HCT116 (cell line): Measurements from ENCODE around the gene GUCA2A. TPM values are rescaled to one million over a fixed set of nuclear protein-coding genes. Genes with fewer than 3 reads are reported as not detected.

ENCODE experiments used
- ATAC-seq: fragments of 200-7000 bp; cut with Tn5 transposase; 2 replicates; pipeline ENCODE4 v1.9.1; 2020; ENCODE audit warnings: mild to moderate bottlenecking, moderate library complexity
- BruUV-seq: library from RNA; stranded (reverse); fragments of 400-500 nt; replicated peaks from 2 replicates; lab custom pipeline; 2021; lab: Mats Ljungman, UMichigan
- CTCF ChIA-PET: fragments of 300-600 bp; sonication (Branson Sonifier 250); formaldehyde crosslinking; loops from one replicate; lab custom pipeline; 2021; ENCODE audit warnings: antibody characterized with exemption; lab: Charles Lee
- POLR2A ChIA-PET: fragments of 300-600, 350-600 bp; sonication (Branson Sonifier 250); formaldehyde crosslinking; loops from one replicate; lab custom pipeline; 2021; ENCODE audit warnings: antibody characterized with exemption; lab: Charles Lee
- RAD21 ChIA-PET, 2 experiments: fragments of 300-600 bp; sonication (Branson Sonifier 250); formaldehyde crosslinking; loops; one replicate each; lab custom pipeline; 2023; ENCODE audit warnings: low total read pairs in 2 of 2; ENCODE audit not compliant: uncharacterized antibody in 2 of 2, unreplicated experiment in 2 of 2, low non-redundant PET in 1 of 2; lab: Charles Lee
- DNase-seq: peaks from one replicate; pipeline ENCODE4 v3.0.0-alpha.2; 2010; ENCODE audit warnings: low read depth, low spot score
- H2AFZ ChIP-seq: fragments of 200-600 bp; shearing (Covaris generic), sonication (generic); 2 replicates; pipeline ENCODE4 v1.6.1; 2017; ENCODE audit warnings: low read depth, mixed run types, mixed read lengths, antibody characterized with exemption, low read length; ENCODE audit not compliant: poor library complexity, severe bottlenecking
- H3K27ac ChIP-seq: 2 replicates; pipeline ENCODE4 v1.5.1; 2012; ENCODE audit warnings: low read depth, low read length
- H3K27me3 ChIP-seq: fragments of 200-600 bp; sonication (generic); 2 replicates; pipeline ENCODE4 v1.6.1; 2016; ENCODE audit warnings: mixed run types, low read length, mixed read lengths; ENCODE audit not compliant: insufficient read depth
- H3K36me3 ChIP-seq, 2 experiments: fragments of 200-500 bp in 1 of 2; fragments of 200-600 bp in 1 of 2; sonication (Bioruptor generic) in 1 of 2; sonication (generic) in 1 of 2; 2 replicates each; pipeline versions ENCODE4 v1.5.1 to v1.6.1; 2014 to 2016; ENCODE audit warnings: low read length in 2 of 2, inconsistent platforms in 1 of 2, mixed read lengths in 1 of 2, mixed run types in 1 of 2; ENCODE audit not compliant: insufficient read depth in 2 of 2, control insufficient read depth in 1 of 2
- H3K4me1 ChIP-seq, 2 experiments: fragments of 200-600 bp in 1 of 2; sonication (generic) in 1 of 2; 2 replicates each; pipeline versions ENCODE4 v1.5.1 to v1.6.1; 2012 to 2017; ENCODE audit warnings: low read length in 2 of 2, inconsistent platforms in 1 of 2, mild to moderate bottlenecking in 1 of 2, mixed read lengths in 1 of 2, mixed run types in 1 of 2, moderate library complexity in 1 of 2; ENCODE audit not compliant: insufficient read depth in 2 of 2, control insufficient read depth in 1 of 2
- H3K4me2 ChIP-seq: fragments of 200-600 bp; sonication (generic); 2 replicates; pipeline ENCODE4 v1.6.1; 2017; ENCODE audit warnings: mixed run types, low read length, mixed read lengths
- H3K4me3 ChIP-seq, 2 experiments: fragments of 200-600 bp in 1 of 2; sonication (generic) in 1 of 2; replicated peaks in 1 of 2; 2 replicates each; pipeline ENCODE4 v1.5.1; 2011 to 2016; ENCODE audit warnings: low read length in 2 of 2, control low read depth in 1 of 2, low read depth in 1 of 2, mild to moderate bottlenecking in 1 of 2, mixed read lengths in 1 of 2, mixed run types in 1 of 2
- H3K79me2 ChIP-seq: fragments of 200-600 bp; sonication (generic); 2 replicates; pipeline ENCODE4 v1.6.1; 2017; ENCODE audit warnings: mild to moderate bottlenecking, mixed run types, low read length, moderate library complexity, mixed read lengths; ENCODE audit not compliant: insufficient read depth
- H3K9ac ChIP-seq: fragments of 200-600 bp; sonication (generic); 2 replicates; pipeline ENCODE4 v1.6.1; 2016; ENCODE audit warnings: low read length, mixed read lengths
- H3K9me2 ChIP-seq: fragments of 200-600 bp; sonication (generic), shearing (Covaris generic); 2 replicates; pipeline ENCODE4 v1.6.1; 2017; ENCODE audit warnings: mixed run types, mild to moderate bottlenecking, moderate library complexity; ENCODE audit not compliant: insufficient read depth
- H3K9me3 ChIP-seq, 2 experiments: fragments of 200-500 bp in 1 of 2; fragments of 200-600 bp in 1 of 2; sonication (Bioruptor generic) in 1 of 2; sonication (generic) in 1 of 2; 2 replicates each; pipeline ENCODE4 v1.6.1; 2014 to 2017; ENCODE audit warnings: low read length in 2 of 2, mixed read lengths in 2 of 2, inconsistent platforms in 1 of 2, low read depth in 1 of 2, mild to moderate bottlenecking in 1 of 2, mixed run types in 1 of 2, moderate library complexity in 1 of 2; ENCODE audit not compliant: control insufficient read depth in 1 of 2, insufficient read depth in 1 of 2
- H4K20me1 ChIP-seq: fragments of 200-600 bp; sonication (generic), shearing (Covaris generic); 2 replicates; pipeline ENCODE4 v1.6.1; 2017; ENCODE audit warnings: mixed run types, mild to moderate bottlenecking, moderate library complexity; ENCODE audit not compliant: insufficient read depth
- CBX3 ChIP-seq: IDR thresholded peaks from 2 replicates; pipeline ENCODE4 v1.6.1; 2012; ENCODE audit warnings: low read depth
- CEBPB ChIP-seq: IDR thresholded peaks from 2 replicates; pipeline ENCODE4 v1.6.1; 2012; ENCODE audit warnings: low read depth
- EGR1 ChIP-seq: IDR thresholded peaks from 2 replicates; pipeline ENCODE4 v1.6.1; 2012; ENCODE audit warnings: low read depth
- ELF1 ChIP-seq: IDR thresholded peaks from 2 replicates; pipeline ENCODE4 v1.6.1; 2012; ENCODE audit warnings: low read depth, borderline replicate concordance
- EZH2phosphoT487 ChIP-seq: fragments of 200-600 bp; IDR thresholded peaks from 2 replicates; pipeline ENCODE4 v1.6.1; 2018; ENCODE audit warnings: antibody characterized with exemption, borderline replicate concordance
- FOSL1 ChIP-seq: IDR thresholded peaks from 2 replicates; pipeline ENCODE4 v1.6.1; 2012; ENCODE audit warnings: low read depth
- JUND ChIP-seq: IDR thresholded peaks from 2 replicates; pipeline ENCODE4 v1.6.1; 2012
- RAD21 ChIP-seq: IDR thresholded peaks from 2 replicates; pipeline ENCODE4 v1.6.1; 2012; ENCODE audit warnings: low read depth, mild to moderate bottlenecking
- SRF ChIP-seq: IDR thresholded peaks from 2 replicates; pipeline ENCODE4 v1.6.1; 2012; ENCODE audit warnings: low read depth
- TCF7L2 ChIP-seq: IDR thresholded peaks from 2 replicates; pipeline ENCODE4 v1.7.0; 2011; ENCODE audit warnings: borderline replicate concordance, inconsistent platforms; ENCODE audit not compliant: insufficient read depth, insufficient read length; ENCODE audit errors: extremely low read depth
- ZFX ChIP-seq: fragments of 450-650 bp; IDR thresholded peaks from 2 replicates; pipeline ENCODE4 v1.6.1; 2017
- ZNF274 ChIP-seq: fragments of 200-500 bp; sonication (Bioruptor generic); IDR thresholded peaks from 2 replicates; pipeline ENCODE4 v1.6.1; 2014; ENCODE audit warnings: mild to moderate bottlenecking, low read depth, low read length, inconsistent platforms
- intact Hi-C: fragments of 100-400 bp; cut with micrococcal nuclease; formaldehyde crosslinking; loops from 2 replicates; pipeline ENCODE4 v1.10.0; 2022
- total RNA-seq: library from RNA; stranded (reverse); gene quantifications from one replicate; pipeline ENCODE4 v1.2.1, GENCODE V29; 2021; ENCODE audit not compliant: unreplicated experiment
- TF ChIP-seq, protein P1 (sequence below), 3 experiments: fragments of 200-600 bp in 1 of 3; sonication (generic) in 1 of 3; IDR thresholded peaks in 2 of 3; conservative IDR thresholded peaks in 1 of 3; 2 replicates each; pipeline ENCODE4 v1.5.1; 2012 to 2017; ENCODE audit warnings: low read depth in 2 of 3, low read length in 2 of 3, antibody characterized with exemption in 1 of 3, borderline replicate concordance in 1 of 3, control low read depth in 1 of 3, mild to moderate bottlenecking in 1 of 3, mixed read lengths in 1 of 3, mixed run types in 1 of 3, moderate library complexity in 1 of 3; ENCODE audit not compliant: insufficient read depth in 1 of 3
- TF ChIP-seq, protein P2 (sequence below): IDR thresholded peaks from 2 replicates; pipeline ENCODE4 v1.6.1; 2012

GUCA2A gene
- total RNA-seq, 1 experiment from 2014 or later, result not detected

DNA sequence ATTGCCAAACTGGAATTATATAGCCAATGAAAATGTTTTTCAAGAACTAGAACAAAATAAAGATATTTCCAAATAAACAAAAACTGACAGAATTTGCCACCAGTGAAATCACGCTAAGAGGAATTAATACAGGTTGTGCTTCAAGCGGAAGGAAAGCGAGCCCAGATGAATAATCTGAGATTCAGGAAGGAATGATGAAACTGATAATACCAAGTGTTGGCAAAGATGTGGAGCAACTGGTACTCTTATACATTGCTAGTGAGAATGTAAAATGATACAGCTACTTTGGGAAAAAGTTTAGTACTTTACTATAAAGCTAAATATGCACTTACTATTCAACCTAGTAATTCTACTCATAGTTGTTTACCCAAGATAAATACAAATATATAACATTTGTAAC, 42.1 kb downstream of the GUCA2A start (continued):
- TF ChIP-seq, protein P1, sequence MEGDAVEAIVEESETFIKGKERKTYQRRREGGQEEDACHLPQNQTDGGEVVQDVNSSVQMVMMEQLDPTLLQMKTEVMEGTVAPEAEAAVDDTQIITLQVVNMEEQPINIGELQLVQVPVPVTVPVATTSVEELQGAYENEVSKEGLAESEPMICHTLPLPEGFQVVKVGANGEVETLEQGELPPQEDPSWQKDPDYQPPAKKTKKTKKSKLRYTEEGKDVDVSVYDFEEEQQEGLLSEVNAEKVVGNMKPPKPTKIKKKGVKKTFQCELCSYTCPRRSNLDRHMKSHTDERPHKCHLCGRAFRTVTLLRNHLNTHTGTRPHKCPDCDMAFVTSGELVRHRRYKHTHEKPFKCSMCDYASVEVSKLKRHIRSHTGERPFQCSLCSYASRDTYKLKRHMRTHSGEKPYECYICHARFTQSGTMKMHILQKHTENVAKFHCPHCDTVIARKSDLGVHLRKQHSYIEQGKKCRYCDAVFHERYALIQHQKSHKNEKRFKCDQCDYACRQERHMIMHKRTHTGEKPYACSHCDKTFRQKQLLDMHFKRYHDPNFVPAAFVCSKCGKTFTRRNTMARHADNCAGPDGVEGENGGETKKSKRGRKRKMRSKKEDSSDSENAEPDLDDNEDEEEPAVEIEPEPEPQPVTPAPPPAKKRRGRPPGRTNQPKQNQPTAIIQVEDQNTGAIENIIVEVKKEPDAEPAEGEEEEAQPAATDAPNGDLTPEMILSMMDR (IDR thresholded peaks at IDR 0.05 in 2 of 3, conservative IDR thresholded peaks at IDR 0.05 in 1 of 3; ENCODE audit: borderline replicate concordance in 1 of 3, insufficient read depth in 1 of 3, low read depth in 2 of 3, low read length in 2 of 3), result no peak
- TF ChIP-seq CEBPB (no peak), CBX3 (no peak)

DNA sequence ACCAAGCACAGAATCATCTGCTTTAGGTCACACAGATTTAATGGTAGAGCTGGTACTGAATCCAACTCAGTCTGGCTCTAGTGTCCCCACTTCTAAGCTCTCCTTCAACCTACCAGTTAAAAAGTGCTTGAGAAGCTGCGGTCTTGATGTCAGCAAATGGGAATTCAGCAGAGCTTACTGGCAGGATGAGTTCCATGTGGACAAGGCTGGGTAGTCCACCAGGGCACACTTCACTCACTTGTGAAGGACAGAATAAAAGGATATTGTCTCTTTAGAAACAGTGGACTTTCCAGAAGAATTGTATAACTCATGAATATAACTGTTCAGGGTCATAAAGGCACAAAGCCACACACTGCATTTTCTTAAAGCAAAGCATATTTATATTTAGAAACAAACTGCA, 46.4 kb downstream of the GUCA2A start:
- no TSS peak for BruUV-seq
- Histone ChIP-seq H3K4me1 (no peaks in the 10 kb centered on the region), H3K4me2 (no peak overlapping the region), H3K9ac (no peak overlapping the region), H3K9me2 (no peaks in the 10 kb centered on the region), H3K79me2 (no peaks in the 10 kb centered on the region), H3K9me3 (no peaks in the 10 kb centered on the region), H4K20me1 (no peaks in the 10 kb centered on the region), H2AFZ (no peak overlapping the region), H3K27ac (no peak overlapping the region), H3K4me3 (no peak overlapping the region), H3K36me3 (no peaks in the 10 kb centered on the region), H3K27me3 (no peaks in the 10 kb centered on the region)
- CTCF ChIA-PET, result no interaction called here
- RAD21 ChIA-PET, result no interaction called here
- ATAC-seq, result no peak
- TF ChIP-seq SRF (no peak), FOSL1 (no peak), ZNF274 (no peak), JUND (no peak), TCF7L2 (no peak), EGR1 (no peak), ZFX (no peak), RAD21 (no peak), ELF1 (no peak), CEBPB (no peak), EZH2phosphoT487 (no peak)
- TF ChIP-seq, protein P2, sequence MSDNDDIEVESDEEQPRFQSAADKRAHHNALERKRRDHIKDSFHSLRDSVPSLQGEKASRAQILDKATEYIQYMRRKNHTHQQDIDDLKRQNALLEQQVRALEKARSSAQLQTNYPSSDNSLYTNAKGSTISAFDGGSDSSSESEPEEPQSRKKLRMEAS, result no peak
- TF ChIP-seq, protein P1 (IDR thresholded peaks at IDR 0.05 in 2 of 3, conservative IDR thresholded peaks at IDR 0.05 in 1 of 3; ENCODE audit: borderline replicate concordance in 1 of 3, insufficient read depth in 1 of 3, low read depth in 2 of 3, low read length in 2 of 3), result no peak
- DNase-seq, result no peak
- POLR2A ChIA-PET, result no interaction called here
- intact Hi-C loops, result no loop called here
